ENCODE measurements around the gene CDK13.

The CDK13 gene

GRCh38 chr7:39952374-39952773 is 2.3 kb downstream of the CDK13 start:
- DNase-seq (ENCODE audit: low spot score), result no peak
- in situ Hi-C loops (cut with MboI; ENCODE audit: low sequenced_read_pairs, unreplicated experiment), result no loop called here
- TF ChIP-seq CTCF (IDR thresholded peaks at IDR 0.05; ENCODE audit: borderline replicate concordance, control extremely low read depth, extremely low read depth, insufficient read depth, missing control alignments), result no peak

GRCh38 chr7:39952803-39953202 is 2.7 kb downstream of the CDK13 start:
- DNase-seq (ENCODE audit: low spot score), result no peak
- in situ Hi-C loops (cut with MboI; ENCODE audit: low sequenced_read_pairs, unreplicated experiment), result no loop called here

GRCh38 chr7:39954694-39955093 is 4.6 kb downstream of the CDK13 start:
- in situ Hi-C loops (cut with MboI; ENCODE audit: low sequenced_read_pairs, unreplicated experiment), result no loop called here
- DNase-seq (ENCODE audit: low spot score), result no peak
- TF ChIP-seq CTCF (IDR thresholded peaks at IDR 0.05; ENCODE audit: borderline replicate concordance, control extremely low read depth, extremely low read depth, insufficient read depth, missing control alignments), result no peak

More at GRCh38 chr7:39952803-39953202, 2.7 kb downstream of the CDK13 start:
- TF ChIP-seq CTCF (IDR thresholded peaks at IDR 0.05; ENCODE audit: borderline replicate concordance, control extremely low read depth, extremely low read depth, insufficient read depth, missing control alignments), result no peak

- DNase-seq (ENCODE audit: low spot score), result no peak
- in situ Hi-C loops (cut with MboI; ENCODE audit: low sequenced_read_pairs, unreplicated experiment), result no loop called here
- no peak for TF ChIP-seq CTCF (IDR thresholded peaks at IDR 0.05; ENCODE audit: borderline replicate concordance, control extremely low read depth, extremely low read depth, insufficient read depth, missing control alignments)
These were observed 8.0 kb downstream of the CDK13 start for GRCh38 chr7:39958038-39958437.

- no peak for DNase-seq (ENCODE audit: low spot score)
- TF ChIP-seq CTCF (IDR thresholded peaks at IDR 0.05; ENCODE audit: borderline replicate concordance, control extremely low read depth, extremely low read depth, insufficient read depth, missing control alignments), result no peak
- in situ Hi-C loops (cut with MboI; ENCODE audit: low sequenced_read_pairs, unreplicated experiment), result no loop called here
These were observed 17.5 kb downstream of the CDK13 start for GRCh38 chr7:39967406-39968161.

DNA sequence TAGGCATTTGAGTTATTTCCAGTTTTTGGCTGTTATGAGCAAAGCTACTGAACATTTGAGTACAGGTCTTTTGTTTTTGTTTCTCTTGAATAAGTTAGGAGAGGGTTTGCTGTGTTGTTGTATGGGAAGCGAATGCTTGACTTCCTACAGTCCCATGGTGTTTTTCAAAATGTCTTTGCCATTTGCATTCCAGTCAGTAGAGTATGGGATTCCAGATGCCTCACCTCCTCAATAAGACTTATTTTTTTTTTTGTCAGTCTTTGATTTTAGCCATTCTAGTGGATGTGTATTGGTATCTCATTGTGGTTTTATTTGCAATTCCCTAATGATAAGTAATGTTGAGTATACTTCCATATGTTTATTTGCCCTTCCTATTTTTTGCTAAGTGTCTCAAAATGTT is 19.4 kb downstream of the CDK13 start:
- in situ Hi-C loops (cut with MboI; ENCODE audit: low sequenced_read_pairs, unreplicated experiment), result no loop called here
- no peak for DNase-seq (ENCODE audit: low spot score)

More for the DNA sequence above, 19.4 kb downstream of the CDK13 start:
- TF ChIP-seq CTCF (IDR thresholded peaks at IDR 0.05; ENCODE audit: borderline replicate concordance, control extremely low read depth, extremely low read depth, insufficient read depth, missing control alignments), result no peak

Measured in GM13976 (cell line).